Measurements from ENCODE around the gene CDH12. TPM values are rescaled to one million over a fixed set of nuclear protein-coding genes. Genes with fewer than 3 reads are reported as not detected.
A peak's percentile ranks its signal among the peaks of the same experiment; 100 is the strongest.
"Not testable (repeated sequence)": the region's sequence is repeated elsewhere in the genome, so short reads cannot be mapped to it uniquely, and the experiment has no call there.

CDH12 gene
- total RNA-seq, 1 donor from 2014 or later: 0.26 TPM

DNA sequence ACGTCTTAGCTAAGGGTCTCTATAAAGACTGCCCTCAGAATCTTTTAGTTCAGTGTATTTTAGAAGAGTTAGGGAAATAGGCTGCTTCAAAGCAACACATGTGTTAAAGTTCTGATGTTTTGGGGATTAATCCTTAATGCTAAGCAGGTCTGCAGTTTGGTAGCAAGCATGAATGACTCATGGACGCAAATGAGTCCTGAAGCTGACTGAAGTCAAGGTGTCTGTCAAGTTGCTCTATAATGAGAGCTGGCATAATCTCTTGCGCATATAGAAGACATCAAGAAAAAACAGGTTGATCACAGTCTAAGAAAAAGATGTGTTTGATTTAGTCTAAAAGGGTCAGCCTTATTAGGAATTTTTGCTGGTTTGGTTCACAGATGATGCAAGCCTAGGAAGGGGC lies 630.1 kb downstream of the CDH12 start:
- H3K4me1 Mint-ChIP-seq (ENCODE audit: unreplicated experiment): no peaks in the 10 kb centered on the region
- TF ChIP-seq, protein P1, sequence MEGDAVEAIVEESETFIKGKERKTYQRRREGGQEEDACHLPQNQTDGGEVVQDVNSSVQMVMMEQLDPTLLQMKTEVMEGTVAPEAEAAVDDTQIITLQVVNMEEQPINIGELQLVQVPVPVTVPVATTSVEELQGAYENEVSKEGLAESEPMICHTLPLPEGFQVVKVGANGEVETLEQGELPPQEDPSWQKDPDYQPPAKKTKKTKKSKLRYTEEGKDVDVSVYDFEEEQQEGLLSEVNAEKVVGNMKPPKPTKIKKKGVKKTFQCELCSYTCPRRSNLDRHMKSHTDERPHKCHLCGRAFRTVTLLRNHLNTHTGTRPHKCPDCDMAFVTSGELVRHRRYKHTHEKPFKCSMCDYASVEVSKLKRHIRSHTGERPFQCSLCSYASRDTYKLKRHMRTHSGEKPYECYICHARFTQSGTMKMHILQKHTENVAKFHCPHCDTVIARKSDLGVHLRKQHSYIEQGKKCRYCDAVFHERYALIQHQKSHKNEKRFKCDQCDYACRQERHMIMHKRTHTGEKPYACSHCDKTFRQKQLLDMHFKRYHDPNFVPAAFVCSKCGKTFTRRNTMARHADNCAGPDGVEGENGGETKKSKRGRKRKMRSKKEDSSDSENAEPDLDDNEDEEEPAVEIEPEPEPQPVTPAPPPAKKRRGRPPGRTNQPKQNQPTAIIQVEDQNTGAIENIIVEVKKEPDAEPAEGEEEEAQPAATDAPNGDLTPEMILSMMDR (IDR thresholded peaks at IDR 0.05; ENCODE audit: unreplicated experiment): no peak
- no peak overlapping the region for H3K27ac Mint-ChIP-seq (ENCODE audit: unreplicated experiment)
- no peak for DNase-seq (ENCODE audit: low spot score)
- no peaks in the 10 kb centered on the region for H3K27me3 Mint-ChIP-seq (ENCODE audit: unreplicated experiment)
- H3K9me3 Mint-ChIP-seq (ENCODE audit: unreplicated experiment): no peaks in the 10 kb centered on the region
- H3K4me3 Mint-ChIP-seq (ENCODE audit: unreplicated experiment): no peak overlapping the region
- no peaks in the 10 kb centered on the region for H3K36me3 Mint-ChIP-seq (ENCODE audit: low read depth, unreplicated experiment)

DNA sequence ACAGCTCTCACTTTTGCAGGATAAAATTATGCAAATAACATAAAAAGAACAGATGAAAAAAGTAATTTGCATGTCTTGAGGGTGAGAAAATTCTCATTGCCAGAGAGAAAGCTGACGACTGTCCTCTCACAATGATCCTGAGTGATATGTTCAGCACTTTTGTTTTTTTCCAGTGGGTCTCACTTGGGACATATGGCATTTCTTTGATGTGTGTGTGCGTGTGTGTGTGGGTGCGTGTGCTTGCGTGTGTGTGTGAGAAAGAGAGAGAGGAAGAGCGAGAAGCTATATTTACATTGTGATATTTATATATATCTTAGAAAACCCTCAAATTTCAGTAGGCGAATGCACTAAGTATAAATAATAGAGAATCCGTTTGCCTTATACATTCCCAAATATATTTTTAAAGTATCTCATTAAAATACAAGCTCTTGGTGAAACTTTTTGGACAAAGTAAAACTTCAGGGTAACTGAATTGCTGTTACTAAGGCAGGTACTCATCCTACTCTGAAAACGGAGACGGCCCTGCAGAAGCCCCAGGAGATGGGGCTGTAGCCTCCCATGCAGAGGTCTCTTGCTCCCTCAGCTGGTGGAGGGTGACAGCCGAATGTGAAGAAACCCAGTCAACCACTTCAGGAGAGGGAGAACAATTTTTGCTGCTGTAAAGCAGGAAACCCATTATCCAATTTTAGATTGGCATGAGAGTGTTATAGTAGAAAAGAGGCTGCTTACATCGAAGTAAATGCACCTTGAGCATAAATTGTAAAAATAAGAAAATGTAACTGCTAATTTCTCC lies 639.2 kb downstream of the CDH12 start:
- H3K36me3 Mint-ChIP-seq (ENCODE audit: low read depth, unreplicated experiment); H3K27ac Mint-ChIP-seq (ENCODE audit: unreplicated experiment); H3K4me1 Mint-ChIP-seq (ENCODE audit: unreplicated experiment); H3K4me3 Mint-ChIP-seq (ENCODE audit: unreplicated experiment); H3K9me3 Mint-ChIP-seq (ENCODE audit: unreplicated experiment); H3K27me3 Mint-ChIP-seq (ENCODE audit: unreplicated experiment): not testable (repeated sequence)
- peak; percentile 47 for DNase-seq (ENCODE audit: low spot score)

DNA sequence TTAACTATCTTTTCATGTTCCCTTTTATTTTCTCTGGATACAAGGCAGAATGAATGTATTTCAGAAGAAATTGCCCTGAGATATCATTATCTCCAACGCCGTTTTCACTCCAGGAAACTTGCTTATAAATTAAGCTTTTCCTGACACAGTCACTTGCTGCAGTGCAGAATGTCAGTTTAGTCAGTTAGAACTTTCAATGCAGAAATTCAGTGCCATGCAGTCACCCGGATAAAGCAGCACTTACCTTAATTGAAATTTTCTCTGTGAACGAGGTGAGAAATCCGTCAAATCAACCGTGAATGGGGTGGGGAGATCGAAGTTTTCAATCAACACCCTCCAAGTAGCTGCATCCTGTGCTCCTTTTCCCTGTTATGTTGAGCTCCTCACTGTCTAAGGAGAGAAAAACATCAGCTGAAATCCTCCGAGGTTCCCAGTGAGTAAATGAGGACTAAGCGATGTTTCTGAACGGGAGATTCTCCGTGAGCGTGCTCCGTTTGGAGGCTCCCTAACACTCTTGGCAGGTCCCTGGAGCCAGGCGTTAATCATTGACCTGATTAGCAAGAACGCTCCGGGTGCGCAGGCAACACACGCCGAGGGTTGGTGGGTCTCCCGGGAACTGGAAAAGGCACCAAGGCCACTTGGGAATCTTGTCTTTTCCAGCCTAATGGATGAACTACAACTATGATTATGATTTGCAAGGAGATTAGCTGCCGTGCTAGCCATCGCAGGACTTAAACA lies 640.7 kb downstream of the CDH12 start:
- not testable (repeated sequence) for H3K4me1 Mint-ChIP-seq (ENCODE audit: unreplicated experiment); H3K4me3 Mint-ChIP-seq (ENCODE audit: unreplicated experiment); H3K27me3 Mint-ChIP-seq (ENCODE audit: unreplicated experiment); DNase-seq (ENCODE audit: low spot score); H3K27ac Mint-ChIP-seq (ENCODE audit: unreplicated experiment); H3K36me3 Mint-ChIP-seq (ENCODE audit: low read depth, unreplicated experiment); H3K9me3 Mint-ChIP-seq (ENCODE audit: unreplicated experiment)

DNA sequence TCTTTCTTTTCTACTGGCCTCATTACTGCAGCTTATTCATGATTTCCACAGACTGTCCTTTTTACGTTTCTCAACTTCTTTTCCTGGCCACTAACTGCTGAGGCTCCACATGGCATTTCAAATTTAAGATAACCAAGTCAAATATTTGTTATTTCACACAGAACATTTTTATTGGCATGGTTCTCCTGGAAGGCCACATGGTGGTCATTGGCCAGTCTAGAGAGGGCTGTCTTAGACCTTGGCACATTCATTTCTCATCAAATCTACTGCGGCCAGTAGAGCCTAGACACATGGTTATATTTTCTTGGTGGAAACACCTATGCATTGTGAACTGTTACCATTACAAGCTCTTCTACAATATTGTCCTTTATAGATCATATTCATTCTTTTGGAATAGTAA lies 644.7 kb downstream of the CDH12 start:
- not testable (repeated sequence) for DNase-seq (ENCODE audit: low spot score); H3K4me1 Mint-ChIP-seq (ENCODE audit: unreplicated experiment)

DNA sequence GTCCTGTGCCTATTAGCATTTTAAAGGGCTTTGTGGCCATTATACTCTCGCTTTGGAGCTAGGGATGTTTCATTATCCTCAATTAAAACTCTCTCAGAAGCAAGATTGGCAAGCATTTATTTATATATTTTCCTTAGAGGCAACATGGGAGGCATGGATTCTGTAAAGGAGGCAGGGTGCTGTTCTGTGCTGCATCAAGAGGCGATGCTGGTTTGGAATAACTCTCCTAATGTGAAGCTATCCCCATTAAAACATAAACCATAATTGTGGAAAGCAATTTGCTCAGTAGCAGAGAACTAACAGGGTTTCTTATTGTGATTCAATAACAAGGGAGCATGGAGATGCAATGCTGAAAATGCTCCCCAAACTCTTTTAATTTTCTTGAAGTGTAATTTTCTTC lies 664.5 kb downstream of the CDH12 start:
- not testable (repeated sequence) for H3K27ac Mint-ChIP-seq (ENCODE audit: unreplicated experiment); H3K4me1 Mint-ChIP-seq (ENCODE audit: unreplicated experiment); DNase-seq (ENCODE audit: low spot score); H3K36me3 Mint-ChIP-seq (ENCODE audit: low read depth, unreplicated experiment); H3K4me3 Mint-ChIP-seq (ENCODE audit: unreplicated experiment); H3K27me3 Mint-ChIP-seq (ENCODE audit: unreplicated experiment); H3K9me3 Mint-ChIP-seq (ENCODE audit: unreplicated experiment)

More for the DNA sequence above, 644.7 kb downstream of the CDH12 start:
- H3K27me3 Mint-ChIP-seq (ENCODE audit: unreplicated experiment); H3K4me3 Mint-ChIP-seq (ENCODE audit: unreplicated experiment); H3K27ac Mint-ChIP-seq (ENCODE audit: unreplicated experiment); H3K36me3 Mint-ChIP-seq (ENCODE audit: low read depth, unreplicated experiment); H3K9me3 Mint-ChIP-seq (ENCODE audit: unreplicated experiment): not testable (repeated sequence)

DNA sequence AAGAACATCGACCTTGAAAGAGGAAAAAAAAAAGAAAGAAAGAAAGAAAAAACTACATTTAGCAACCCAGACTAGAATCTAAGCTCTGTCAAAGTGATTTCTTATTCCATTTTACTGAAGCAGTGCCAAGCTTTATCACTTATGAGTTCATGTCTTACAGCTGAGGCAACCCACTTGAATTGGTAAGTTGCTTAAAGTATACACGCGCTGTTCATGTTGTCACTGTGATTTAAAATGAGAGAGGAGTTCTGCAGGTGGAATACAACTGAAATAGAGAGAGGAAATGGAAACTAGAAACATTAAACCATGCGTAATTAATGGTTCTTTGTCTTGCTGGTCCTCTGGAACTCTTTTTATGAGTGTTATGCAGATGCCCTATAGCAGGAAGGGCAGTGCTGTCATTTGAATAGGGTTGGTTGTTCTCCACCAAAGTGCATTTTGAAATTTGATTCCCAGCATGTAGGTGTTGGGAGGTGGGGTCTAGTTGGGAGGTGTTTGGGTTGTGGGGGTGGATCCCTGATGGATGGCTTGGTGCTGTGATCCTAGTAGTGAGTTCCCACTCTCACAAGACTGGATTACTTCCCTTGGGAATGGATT lies 665.4 kb downstream of the CDH12 start:
- not testable (repeated sequence) for H3K36me3 Mint-ChIP-seq (ENCODE audit: low read depth, unreplicated experiment); DNase-seq (ENCODE audit: low spot score); H3K9me3 Mint-ChIP-seq (ENCODE audit: unreplicated experiment); H3K27ac Mint-ChIP-seq (ENCODE audit: unreplicated experiment); H3K4me3 Mint-ChIP-seq (ENCODE audit: unreplicated experiment); H3K4me1 Mint-ChIP-seq (ENCODE audit: unreplicated experiment); H3K27me3 Mint-ChIP-seq (ENCODE audit: unreplicated experiment)

DNA sequence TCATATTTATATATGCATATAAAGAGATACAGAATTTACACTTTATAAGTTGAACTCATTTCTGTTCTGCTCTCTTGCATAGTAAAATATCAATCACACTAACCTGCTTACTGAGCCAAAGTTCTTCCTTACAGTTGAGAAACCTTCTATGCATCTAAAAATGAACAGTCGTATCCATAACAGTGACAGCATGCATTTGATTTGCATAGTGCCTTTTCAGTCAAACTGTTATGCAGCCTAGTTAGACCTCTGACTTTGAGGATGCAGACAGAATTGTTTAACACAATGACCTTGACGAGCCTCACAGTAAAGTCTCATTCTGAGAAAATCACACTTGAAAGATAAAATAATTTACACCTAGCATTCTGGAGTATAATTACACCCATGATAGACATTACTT lies 683.9 kb downstream of the CDH12 start:
- DNase-seq (ENCODE audit: low spot score); H3K4me3 Mint-ChIP-seq (ENCODE audit: unreplicated experiment); H3K4me1 Mint-ChIP-seq (ENCODE audit: unreplicated experiment); H3K9me3 Mint-ChIP-seq (ENCODE audit: unreplicated experiment); H3K27me3 Mint-ChIP-seq (ENCODE audit: unreplicated experiment); H3K36me3 Mint-ChIP-seq (ENCODE audit: low read depth, unreplicated experiment); H3K27ac Mint-ChIP-seq (ENCODE audit: unreplicated experiment): not testable (repeated sequence)

DNA sequence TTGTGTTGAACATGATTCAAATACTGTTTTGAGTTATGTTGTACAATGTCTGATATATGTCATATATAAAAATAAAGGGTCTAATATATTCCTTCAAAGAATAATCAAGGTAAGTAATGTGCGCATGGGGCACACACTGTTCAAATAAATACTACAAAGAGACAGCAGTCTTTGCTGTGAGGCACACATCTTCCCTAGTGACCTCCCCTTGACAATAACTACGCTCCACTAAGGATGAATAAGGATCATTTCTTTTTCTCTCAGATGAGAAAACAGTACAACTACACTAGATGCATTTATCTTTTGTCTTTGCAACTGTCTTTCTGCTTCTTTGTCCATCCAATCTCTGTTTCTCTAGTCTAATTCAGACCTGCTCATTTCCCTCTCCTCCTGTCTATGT lies 684.4 kb downstream of the CDH12 start:
- H3K4me3 Mint-ChIP-seq (ENCODE audit: unreplicated experiment); H3K4me1 Mint-ChIP-seq (ENCODE audit: unreplicated experiment); DNase-seq (ENCODE audit: low spot score); H3K9me3 Mint-ChIP-seq (ENCODE audit: unreplicated experiment); H3K36me3 Mint-ChIP-seq (ENCODE audit: low read depth, unreplicated experiment); H3K27ac Mint-ChIP-seq (ENCODE audit: unreplicated experiment); H3K27me3 Mint-ChIP-seq (ENCODE audit: unreplicated experiment): not testable (repeated sequence)

DNA sequence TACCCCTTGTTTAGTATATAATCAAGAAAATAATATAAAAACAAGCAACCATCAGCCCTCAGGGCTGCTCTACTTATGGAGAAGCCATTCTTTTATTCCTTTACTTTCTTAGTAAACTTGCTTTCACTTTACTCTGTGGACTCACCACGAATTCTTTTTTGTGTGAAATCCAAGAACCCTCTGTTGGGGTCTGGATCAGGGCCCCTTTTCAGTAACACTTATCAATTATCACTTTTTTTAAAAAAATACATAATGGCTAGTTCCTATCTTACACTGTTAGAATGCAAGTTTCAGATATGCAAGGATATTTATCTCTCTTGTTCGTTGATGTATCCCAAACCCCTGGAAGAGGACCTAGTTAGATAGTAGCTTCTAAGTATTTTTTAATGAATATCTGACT lies 687.2 kb downstream of the CDH12 start:
- not testable (repeated sequence) for H3K4me3 Mint-ChIP-seq (ENCODE audit: unreplicated experiment); H3K9me3 Mint-ChIP-seq (ENCODE audit: unreplicated experiment); DNase-seq (ENCODE audit: low spot score); H3K27ac Mint-ChIP-seq (ENCODE audit: unreplicated experiment); H3K4me1 Mint-ChIP-seq (ENCODE audit: unreplicated experiment); H3K27me3 Mint-ChIP-seq (ENCODE audit: unreplicated experiment); H3K36me3 Mint-ChIP-seq (ENCODE audit: low read depth, unreplicated experiment)

DNA sequence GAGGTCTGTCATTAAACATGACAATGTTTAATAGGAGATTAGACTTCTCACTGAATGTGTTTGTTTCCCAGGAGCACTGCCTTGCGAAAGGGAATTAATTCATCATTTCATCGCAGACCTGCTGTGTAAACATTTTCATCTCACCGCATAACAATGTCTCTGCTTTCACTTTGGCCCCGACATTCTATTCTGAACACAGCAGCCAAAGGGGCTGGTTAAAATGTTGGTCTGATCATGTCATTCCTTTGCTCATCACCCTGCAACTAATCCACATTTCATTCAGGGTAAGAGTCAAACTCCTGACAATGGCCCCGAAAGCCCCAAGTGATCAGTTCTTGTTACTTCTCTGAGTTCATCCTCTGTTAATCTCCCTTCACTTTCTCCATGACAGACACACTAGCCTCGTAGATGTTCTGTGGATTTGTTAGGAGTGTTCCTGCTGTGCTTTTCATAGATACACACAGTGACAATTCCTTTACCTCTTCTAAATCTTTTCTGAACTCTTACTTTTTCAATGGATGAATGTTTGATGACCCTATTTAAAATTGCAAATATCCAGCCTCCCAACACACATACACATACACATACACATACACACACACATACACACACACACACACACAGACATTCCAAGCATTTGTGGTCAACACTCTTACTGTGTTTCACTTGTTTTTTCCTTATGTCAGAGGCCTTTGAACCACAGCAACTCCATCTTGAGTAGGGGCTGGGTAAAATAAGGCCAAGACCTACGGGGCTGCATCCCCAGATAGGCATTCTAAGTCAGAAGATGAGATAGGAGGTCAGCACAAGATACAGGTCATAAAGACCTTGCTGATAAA lies 688.0 kb downstream of the CDH12 start:
- DNase-seq (ENCODE audit: low spot score); H3K4me1 Mint-ChIP-seq (ENCODE audit: unreplicated experiment); H3K9me3 Mint-ChIP-seq (ENCODE audit: unreplicated experiment); H3K36me3 Mint-ChIP-seq (ENCODE audit: low read depth, unreplicated experiment); H3K27ac Mint-ChIP-seq (ENCODE audit: unreplicated experiment); H3K4me3 Mint-ChIP-seq (ENCODE audit: unreplicated experiment); H3K27me3 Mint-ChIP-seq (ENCODE audit: unreplicated experiment): not testable (repeated sequence)

Measured in endothelial cell (in vitro differentiated cells).